SU-DHL-6 (cell line): ENCODE data around the gene MRPL38.

Source experiments
- H2AFZ ChIP-seq: fragments of 200-600 bp; sonication (generic); 2 replicates; pipeline ENCODE4 v1.6.1; 2014; ENCODE audit warnings: low read depth, mild to moderate bottlenecking, moderate library complexity, mixed read lengths, antibody characterized with exemption, low read length; ENCODE audit not compliant: severe bottlenecking
- H3F3A ChIP-seq: fragments of 200-600 bp; shearing (Covaris generic); 2 replicates; pipeline ENCODE4 v1.6.0; 2016; ENCODE audit warnings: antibody characterized with exemption, mild to moderate bottlenecking; ENCODE audit not compliant: insufficient read depth
- H3K27ac ChIP-seq: fragments of 200-600 bp; sonication (generic); 2 replicates; pipeline ENCODE4 v1.5.1; 2016; ENCODE audit warnings: low read depth, mild to moderate bottlenecking, low read length, moderate library complexity, mixed read lengths
- H3K27me3 ChIP-seq: fragments of 200-600 bp; sonication (generic), shearing (Covaris generic); 2 replicates; pipeline ENCODE4 v1.6.0; 2014; ENCODE audit warnings: mild to moderate bottlenecking, low read length
- H3K36me3 ChIP-seq: fragments of 200-600 bp; sonication (generic); 2 replicates; pipeline ENCODE4 v1.6.1; 2014; ENCODE audit warnings: mild to moderate bottlenecking, low read length, mixed read lengths
- H3K4me2 ChIP-seq: fragments of 300-600, 200-600 bp; shearing (Covaris generic), sonication (generic); 2 replicates; pipeline ENCODE4 v1.6.0; 2014; ENCODE audit warnings: low read length, low read depth, mild to moderate bottlenecking; ENCODE audit not compliant: poor library complexity, severe bottlenecking
- H3K4me3 ChIP-seq: fragments of 200-600 bp; sonication (generic); 2 replicates; pipeline ENCODE4 v1.5.1; 2014; ENCODE audit warnings: antibody characterized with exemption, low read length, mild to moderate bottlenecking, mixed read lengths; ENCODE audit not compliant: insufficient read depth, poor library complexity, severe bottlenecking
- H3K79me2 ChIP-seq: fragments of 200-600 bp; sonication (generic); 2 replicates; pipeline ENCODE4 v1.6.1; 2014; ENCODE audit warnings: mild to moderate bottlenecking, low read length, moderate library complexity; ENCODE audit not compliant: insufficient read depth
- H3K9ac ChIP-seq: fragments of 200-600 bp; sonication (generic); 2 replicates; pipeline ENCODE4 v1.7.0; 2014; ENCODE audit warnings: mild to moderate bottlenecking, low read length
- H3K9me2 ChIP-seq: fragments of 200-600 bp; sonication (generic); replicated peaks from 2 replicates; pipeline ENCODE4 v1.6.1; 2014; ENCODE audit warnings: low read length; ENCODE audit not compliant: insufficient read depth
- H3K9me3 ChIP-seq: fragments of 200-600 bp; sonication (generic); 2 replicates; pipeline ENCODE4 v1.6.1; 2014; ENCODE audit warnings: low read length, mixed read lengths; ENCODE audit not compliant: insufficient read depth
- H4K20me1 ChIP-seq: fragments of 200-600 bp; sonication (generic); 2 replicates; pipeline ENCODE4 v1.6.1; 2014; ENCODE audit warnings: low read depth, mild to moderate bottlenecking, antibody characterized with exemption, low read length, moderate library complexity, mixed read lengths
- CTCF ChIP-seq: fragments of 200-600 bp; sonication (generic); IDR thresholded peaks from one replicate; pipeline ENCODE4 v1.5.1; 2017; ENCODE audit warnings: antibody characterized with exemption, mild to moderate bottlenecking, low read length, moderate library complexity; ENCODE audit not compliant: insufficient read depth, poor library complexity, severe bottlenecking
- EZH2phosphoT487 ChIP-seq: fragments of 200-600 bp; sonication (generic), shearing (Covaris generic); conservative IDR thresholded peaks from 2 replicates; pipeline ENCODE4 v1.6.1; 2018; ENCODE audit warnings: mild to moderate bottlenecking, antibody characterized with exemption, low read length, moderate library complexity, mixed read lengths

Gene MRPL38

GRCh38 chr17:75941442-75941819, 36.7 kb upstream of the MRPL38 start:
- Histone ChIP-seq H3F3A (no peaks in the 10 kb centered on the region), H3K27me3 (no peaks in the 10 kb centered on the region), H3K4me3 (peak overlapping the region; percentile 70), H2AFZ (peak overlapping the region; percentile 62), H3K9me3 (no peaks in the 10 kb centered on the region), H3K79me2 (0 out of 2 replicates have a peak, but pooled peaks cover 2% of the 10 kb centered on the region), H4K20me1 (no peaks in the 10 kb centered on the region), H3K4me2 (peak overlapping the region; percentile 66), H3K27ac (no peak overlapping the region), H3K9ac (peak overlapping the region; percentile 91), H3K9me2 (no peaks in the 10 kb centered on the region), H3K36me3 (no peaks in the 10 kb centered on the region)
- no peak for TF ChIP-seq CTCF
- no peak for TF ChIP-seq EZH2phosphoT487

GRCh38 chr17:75940727-75941441, 36.2 kb upstream of the MRPL38 start, which contains the start of gene FBF1:
Gene FBF1, minus strand, starts transcription at chr17:75941042. Its CDS starts 2,893 bp downstream, at chr17:75938149.
- no peaks in the 10 kb centered on the region for H3F3A ChIP-seq
- no peaks in the 10 kb centered on the region for H3K9me3 ChIP-seq

GRCh38 chr17:75937652-75938051, 33.0 kb upstream of the MRPL38 start:
- no peak overlapping the region for H3K9ac ChIP-seq
- no peak for TF ChIP-seq CTCF
- no peak for TF ChIP-seq EZH2phosphoT487
- no peaks in the 10 kb centered on the region for H3K27me3 ChIP-seq
- H3F3A ChIP-seq = no peaks in the 10 kb centered on the region
- H3K4me3 ChIP-seq = no peak overlapping the region
- no peak overlapping the region for H3K4me2 ChIP-seq
- no peak overlapping the region for H3K27ac ChIP-seq
- no peaks in the 10 kb centered on the region for H3K36me3 ChIP-seq
- H3K9me3 ChIP-seq = no peaks in the 10 kb centered on the region
- 0 out of 2 replicates have a peak, but pooled peaks cover 2% of the 10 kb centered on the region for H3K79me2 ChIP-seq
- H4K20me1 ChIP-seq = no peaks in the 10 kb centered on the region
- no peaks in the 10 kb centered on the region for H3K9me2 ChIP-seq
- H2AFZ ChIP-seq = no peak overlapping the region

More at GRCh38 chr17:75940727-75941441, 36.2 kb upstream of the MRPL38 start, which contains the start of gene FBF1:
- H3K9me2 ChIP-seq = no peaks in the 10 kb centered on the region
- H3K4me2 ChIP-seq = peak within 1 kb of the TSS; percentile 66
- no peaks in the 10 kb centered on the region for H4K20me1 ChIP-seq
- H3K79me2 ChIP-seq = 0 out of 2 replicates have a peak, but pooled peaks cover 2% of the 10 kb centered on the region
- H3K9ac ChIP-seq = peak within 1 kb of the TSS; percentile 91
- no peaks in the 10 kb centered on the region for H3K27me3 ChIP-seq
- H2AFZ ChIP-seq = peak within 1 kb of the TSS; percentile 62
- H3K4me3 ChIP-seq = peak within 1 kb of the TSS; percentile 70
- H3K36me3 ChIP-seq = no peaks in the 10 kb centered on the region
- no peak within 1 kb of the TSS; the same call in 1 of the 2 replicates for H3K27ac ChIP-seq
- TF ChIP-seq EZH2phosphoT487 = no peak
- TF ChIP-seq CTCF = no peak
